ENCODE results near the gene TP53RK. TPM values are rescaled to one million over a fixed set of nuclear protein-coding genes. Genes with fewer than 3 reads are reported as not detected.

Gene TP53RK
- total and polyA plus RNA-seq, 2 of the 13 experiments (the other 11 are each of a cell fraction or from before 2014, with no cell fraction given) = 12.9 to 25.5 TPM

DNA sequence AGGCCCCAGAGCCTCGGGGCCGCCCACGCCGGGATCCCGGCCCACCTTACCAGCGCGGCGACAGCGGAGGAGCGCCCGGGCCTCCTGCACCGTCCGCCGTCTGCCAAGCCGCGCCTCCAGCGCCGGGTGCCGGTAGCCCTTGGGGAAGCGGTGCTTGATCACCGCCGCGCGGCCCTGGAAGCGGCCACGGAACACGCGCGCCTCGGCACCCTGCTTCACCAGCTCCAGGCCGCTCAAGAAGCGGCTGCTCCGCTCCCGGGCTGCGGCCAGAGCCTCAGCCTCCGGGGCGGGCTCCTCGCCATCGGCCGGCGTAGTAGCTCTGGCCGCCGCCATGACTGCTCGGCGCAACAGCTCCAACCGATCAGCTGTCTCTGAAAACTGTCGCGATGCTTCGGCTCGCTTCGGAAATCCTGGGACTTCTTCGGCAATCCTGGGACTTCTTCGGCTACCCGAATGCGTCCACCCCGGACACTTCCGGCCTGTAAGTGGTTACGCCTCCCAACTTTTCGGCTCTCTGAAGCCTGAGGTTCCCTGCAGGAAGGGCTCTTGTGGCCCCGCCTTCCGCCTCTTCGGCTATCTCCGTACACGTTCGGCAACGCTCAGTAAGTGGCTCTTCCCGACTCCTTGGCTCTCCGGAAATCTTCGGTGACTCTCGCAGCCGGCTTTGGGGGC lies at the start of gene TP53RK (continued):
- TF ChIP-seq ZNF510 (CRISPR knock-in tag; IDR thresholded peaks at IDR 0.05; ENCODE audit: low read depth) = no peak
- TF ChIP-seq PLRG1 (conservative IDR thresholded peaks at IDR 0.05) = no peak
- no peak; the same call in 1 of the 2 replicates for TF ChIP-seq ZNF747 (CRISPR knock-in tag; IDR thresholded peaks at IDR 0.05; ENCODE audit: borderline replicate concordance)
- TF ChIP-seq SMARCC2 (IDR thresholded peaks at IDR 0.05) = no peak
- TF ChIP-seq, protein P1, sequence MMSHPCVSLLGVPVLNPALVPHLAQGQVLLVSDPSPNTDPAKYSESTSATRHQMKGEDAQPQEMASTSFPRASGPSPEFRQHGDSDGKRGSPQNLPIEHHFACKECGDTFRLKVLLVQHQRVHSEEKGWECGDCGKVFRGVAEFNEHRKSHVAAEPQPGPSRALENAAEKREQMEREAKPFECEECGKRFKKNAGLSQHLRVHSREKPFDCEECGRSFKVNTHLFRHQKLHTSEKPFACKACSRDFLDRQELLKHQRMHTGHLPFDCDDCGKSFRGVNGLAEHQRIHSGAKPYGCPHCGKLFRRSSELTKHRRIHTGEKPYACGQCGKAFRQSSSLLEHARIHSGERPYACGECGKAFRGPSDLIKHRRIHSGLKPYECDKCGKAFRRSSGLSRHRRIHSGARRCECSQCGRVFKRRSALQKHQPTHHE (CRISPR knock-in tag; IDR thresholded peaks at IDR 0.05; ENCODE audit: borderline replicate concordance) = 0 out of 2 replicates have a peak, but pooled peaks have one; percentile 40
- no peak for TF ChIP-seq ZNF382 (CRISPR knock-in tag; IDR thresholded peaks at IDR 0.05; ENCODE audit: borderline replicate concordance)
- peak; percentile 94 for TF ChIP-seq MYC (CRISPR knock-in tag; IDR thresholded peaks at IDR 0.05; ENCODE audit: borderline replicate concordance)
- TF ChIP-seq CHD4 (IDR thresholded peaks at IDR 0.05; ENCODE audit: borderline replicate concordance, low read length) = no peak
- TF ChIP-seq XBP1 (CRISPR knock-in tag; IDR thresholded peaks at IDR 0.05) = 0 out of 2 replicates have a peak, but pooled peaks have one; percentile 60
- no peak; the same call in 1 of the 2 replicates for TF ChIP-seq ZNF30 (CRISPR knock-in tag; IDR thresholded peaks at IDR 0.05)
- peak; percentile 88; the same call in 1 of the 2 replicates for TF ChIP-seq ZNF773 (CRISPR knock-in tag; IDR thresholded peaks at IDR 0.05; ENCODE audit: borderline replicate concordance)
- TF ChIP-seq KMT2A (CRISPR knock-in tag; IDR thresholded peaks at IDR 0.05) = peak; percentile 91
- TF ChIP-seq ZNF83 (CRISPR knock-in tag; IDR thresholded peaks at IDR 0.05; ENCODE audit: borderline replicate concordance) = peak; percentile 90
- TF ChIP-seq ZBTB42 (CRISPR knock-in tag; IDR thresholded peaks at IDR 0.05) = peak; percentile 96
- TF ChIP-seq, protein P2, sequence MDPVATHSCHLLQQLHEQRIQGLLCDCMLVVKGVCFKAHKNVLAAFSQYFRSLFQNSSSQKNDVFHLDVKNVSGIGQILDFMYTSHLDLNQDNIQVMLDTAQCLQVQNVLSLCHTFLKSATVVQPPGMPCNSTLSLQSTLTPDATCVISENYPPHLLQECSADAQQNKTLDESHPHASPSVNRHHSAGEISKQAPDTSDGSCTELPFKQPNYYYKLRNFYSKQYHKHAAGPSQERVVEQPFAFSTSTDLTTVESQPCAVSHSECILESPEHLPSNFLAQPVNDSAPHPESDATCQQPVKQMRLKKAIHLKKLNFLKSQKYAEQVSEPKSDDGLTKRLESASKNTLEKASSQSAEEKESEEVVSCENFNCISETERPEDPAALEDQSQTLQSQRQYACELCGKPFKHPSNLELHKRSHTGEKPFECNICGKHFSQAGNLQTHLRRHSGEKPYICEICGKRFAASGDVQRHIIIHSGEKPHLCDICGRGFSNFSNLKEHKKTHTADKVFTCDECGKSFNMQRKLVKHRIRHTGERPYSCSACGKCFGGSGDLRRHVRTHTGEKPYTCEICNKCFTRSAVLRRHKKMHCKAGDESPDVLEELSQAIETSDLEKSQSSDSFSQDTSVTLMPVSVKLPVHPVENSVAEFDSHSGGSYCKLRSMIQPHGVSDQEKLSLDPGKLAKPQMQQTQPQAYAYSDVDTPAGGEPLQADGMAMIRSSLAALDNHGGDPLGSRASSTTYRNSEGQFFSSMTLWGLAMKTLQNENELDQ (CRISPR knock-in tag; IDR thresholded peaks at IDR 0.05; ENCODE audit: borderline replicate concordance) = 0 out of 2 replicates have a peak, but pooled peaks have one; percentile 35
- TF ChIP-seq ZKSCAN5 (CRISPR knock-in tag; IDR thresholded peaks at IDR 0.05) = no peak
- peak; percentile 56; the same call in 1 of the 2 replicates for TF ChIP-seq TSC22D2 (CRISPR knock-in tag; IDR thresholded peaks at IDR 0.05; ENCODE audit: borderline replicate concordance)
- TF ChIP-seq SRSF1 (optimal IDR thresholded peaks at IDR 0.05; ENCODE audit: low read depth, low read length) = peak; percentile 90
- peak; percentile 23; the same call in 1 of the 2 replicates for TF ChIP-seq ZBTB21 (CRISPR knock-in tag; IDR thresholded peaks at IDR 0.05)
- TF ChIP-seq, protein P3, sequence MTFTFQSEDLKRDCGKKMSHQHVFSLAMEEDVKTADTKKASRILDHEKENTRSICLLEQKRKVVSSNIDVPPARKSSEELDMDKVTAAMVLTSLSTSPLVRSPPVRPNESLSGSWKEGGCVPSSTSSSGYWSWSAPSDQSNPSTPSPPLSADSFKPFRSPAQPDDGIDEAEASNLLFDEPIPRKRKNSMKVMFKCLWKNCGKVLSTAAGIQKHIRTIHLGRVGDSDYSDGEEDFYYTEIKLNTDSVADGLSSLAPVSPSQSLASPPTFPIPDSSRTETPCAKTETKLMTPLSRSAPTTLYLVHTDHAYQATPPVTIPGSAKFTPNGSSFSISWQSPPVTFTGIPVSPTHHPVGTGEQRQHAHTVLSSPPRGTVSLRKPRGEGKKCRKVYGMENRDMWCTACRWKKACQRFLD (CRISPR knock-in tag; IDR thresholded peaks at IDR 0.05; ENCODE audit: borderline replicate concordance) = peak; percentile 87; the same call in 1 of the 2 replicates
- TF ChIP-seq ZNF556 (CRISPR knock-in tag; IDR thresholded peaks at IDR 0.05; ENCODE audit: borderline replicate concordance) = peak; percentile 77; the same call in 1 of the 2 replicates
- no peak for TF ChIP-seq RAD51 (IDR thresholded peaks at IDR 0.05; ENCODE audit: borderline replicate concordance)
- peak; percentile 83 for TF ChIP-seq KAT8 (CRISPR knock-in tag; IDR thresholded peaks at IDR 0.05)
- TF ChIP-seq FOXP4 (CRISPR knock-in tag; IDR thresholded peaks at IDR 0.05) = no peak; the same call in none of the 2 replicates

Data from HepG2 (cell line).